SU-DHL-6 (cell line): ENCODE data around the gene CCDC144A.

Experiments
- CTCF ChIP-seq: fragments of 200-600 bp; sonication (generic); IDR thresholded peaks from one replicate; pipeline ENCODE4 v1.5.1; 2017; ENCODE audit warnings: antibody characterized with exemption, mild to moderate bottlenecking, low read length, moderate library complexity; ENCODE audit not compliant: insufficient read depth, poor library complexity, severe bottlenecking
- EZH2phosphoT487 ChIP-seq: fragments of 200-600 bp; sonication (generic), shearing (Covaris generic); conservative IDR thresholded peaks from 2 replicates; pipeline ENCODE4 v1.6.1; 2018; ENCODE audit warnings: mild to moderate bottlenecking, antibody characterized with exemption, low read length, moderate library complexity, mixed read lengths

GRCh38 chr17:16817201-16817600, 127.2 kb downstream of the CCDC144A start:
- TF ChIP-seq CTCF, result no peak
- no peak for TF ChIP-seq EZH2phosphoT487
